Measurements from ENCODE around the gene RASGEF1C.

Gene RASGEF1C

GRCh38 chr5:180179442-180180420 lies 29.3 kb downstream of the RASGEF1C start:
- no peak for DNase-seq

- DNase-seq: no peak
These were observed 30.2 kb downstream of the RASGEF1C start for GRCh38 chr5:180178531-180179441.

GRCh38 chr5:180176191-180176590 lies 32.8 kb downstream of the RASGEF1C start:
- DNase-seq: no peak

GRCh38 chr5:180175015-180175431 lies 34.0 kb downstream of the RASGEF1C start:
- no peak for DNase-seq

DNA sequence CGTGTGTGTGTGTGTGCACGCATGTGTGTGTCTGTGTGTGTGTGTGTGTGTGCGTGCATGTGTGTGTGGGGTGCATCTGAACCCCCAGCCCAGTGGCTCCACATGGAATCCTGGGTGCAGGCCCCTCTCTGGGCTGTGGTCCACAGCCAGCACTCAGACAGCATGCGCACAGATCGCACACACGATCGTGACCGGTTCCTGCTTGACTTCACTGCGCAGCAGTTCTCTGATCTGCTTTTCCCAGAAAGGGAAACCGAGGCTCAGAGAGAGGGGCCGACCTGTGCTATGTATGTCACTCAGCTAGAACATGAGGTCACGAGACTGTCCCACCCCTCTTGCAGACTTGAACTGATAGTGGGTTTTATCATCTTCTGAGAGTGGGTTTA lies 34.4 kb downstream of the RASGEF1C start:
- no peak for DNase-seq

GRCh38 chr5:180173875-180174586 lies 35.0 kb downstream of the RASGEF1C start:
- no peak for DNase-seq

GRCh38 chr5:180173198-180173544 lies 35.8 kb downstream of the RASGEF1C start:
- DNase-seq: no peak

DNA sequence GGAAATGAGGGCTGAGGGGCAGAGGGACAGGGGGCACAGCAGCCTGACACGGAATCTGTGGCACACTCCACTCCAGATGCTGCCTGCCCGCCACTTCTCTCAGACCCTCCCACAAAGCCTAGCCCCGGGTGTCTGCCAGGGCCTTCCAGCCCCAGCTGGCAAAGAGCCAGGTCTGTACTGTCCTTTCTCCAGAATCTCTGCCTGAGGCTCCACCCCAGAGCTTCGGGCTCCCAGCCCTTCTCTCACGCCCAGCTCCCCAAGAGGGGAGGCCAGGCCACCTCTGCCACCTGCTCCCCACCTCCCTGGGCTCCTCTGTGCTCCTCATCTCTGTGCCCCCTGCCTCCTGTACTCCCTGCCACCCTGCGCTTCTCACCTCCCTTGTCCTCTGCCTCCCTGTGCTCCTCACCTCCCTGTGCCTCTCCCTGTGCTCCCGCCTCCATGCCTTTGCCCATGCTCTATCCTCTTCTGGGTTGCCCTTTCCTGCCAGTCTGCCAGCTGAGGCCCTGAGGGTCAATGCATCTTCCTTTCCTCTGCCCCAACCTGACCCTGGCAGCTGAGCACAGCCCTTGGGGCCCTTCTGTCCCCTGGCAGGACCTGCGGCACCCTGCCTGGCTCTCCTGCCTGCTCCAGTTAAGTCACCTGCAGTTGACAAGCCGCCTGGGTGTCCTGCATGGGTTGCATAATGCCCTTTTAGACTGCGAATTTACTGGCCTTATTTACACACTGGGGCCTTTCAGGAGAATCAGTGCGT lies 36.4 kb downstream of the RASGEF1C start:
- DNase-seq: peak; percentile 17

GRCh38 chr5:180171568-180172094 lies 37.4 kb downstream of the RASGEF1C start:
- no peak for DNase-seq

DNA sequence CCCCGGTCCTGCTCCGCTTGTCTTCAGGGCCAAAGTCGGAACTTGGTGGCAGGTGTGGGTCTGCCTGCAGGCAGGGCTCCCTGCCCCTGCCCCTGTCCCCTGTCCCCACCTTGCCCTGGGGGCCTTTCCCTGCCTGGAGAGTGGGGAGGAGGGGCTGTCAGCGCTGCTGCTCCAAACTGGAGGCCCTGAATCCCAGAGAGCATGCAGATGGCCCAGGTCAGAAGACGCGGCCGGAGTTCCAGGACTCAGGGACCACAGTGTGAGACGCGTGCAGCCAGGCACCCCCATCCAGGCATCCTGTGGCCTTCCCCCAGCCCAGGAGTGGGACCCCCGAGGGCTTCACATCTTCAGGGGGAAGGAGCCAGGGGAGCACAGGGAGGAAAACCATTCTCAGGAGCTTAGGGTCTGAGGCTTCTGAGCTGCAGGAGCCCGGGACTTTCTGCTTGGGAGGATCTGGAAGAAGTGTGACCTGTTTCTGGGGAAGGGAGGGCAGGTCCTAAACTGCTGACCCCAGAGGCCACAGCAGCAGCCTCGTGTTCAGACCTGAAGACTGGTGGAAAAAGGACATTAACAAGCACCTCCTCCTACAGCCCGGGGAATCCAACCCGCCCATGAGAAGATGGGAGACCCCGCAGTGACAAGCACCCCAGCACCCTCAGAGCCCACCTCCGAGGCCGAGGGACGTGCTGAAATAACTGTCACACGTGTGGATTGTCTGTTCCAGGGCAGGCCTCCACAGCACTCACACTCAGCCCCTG lies 38.0 kb downstream of the RASGEF1C start:
- no peak for DNase-seq

GRCh38 chr5:180170106-180170809 lies 38.8 kb downstream of the RASGEF1C start:
- no peak for DNase-seq

DNA sequence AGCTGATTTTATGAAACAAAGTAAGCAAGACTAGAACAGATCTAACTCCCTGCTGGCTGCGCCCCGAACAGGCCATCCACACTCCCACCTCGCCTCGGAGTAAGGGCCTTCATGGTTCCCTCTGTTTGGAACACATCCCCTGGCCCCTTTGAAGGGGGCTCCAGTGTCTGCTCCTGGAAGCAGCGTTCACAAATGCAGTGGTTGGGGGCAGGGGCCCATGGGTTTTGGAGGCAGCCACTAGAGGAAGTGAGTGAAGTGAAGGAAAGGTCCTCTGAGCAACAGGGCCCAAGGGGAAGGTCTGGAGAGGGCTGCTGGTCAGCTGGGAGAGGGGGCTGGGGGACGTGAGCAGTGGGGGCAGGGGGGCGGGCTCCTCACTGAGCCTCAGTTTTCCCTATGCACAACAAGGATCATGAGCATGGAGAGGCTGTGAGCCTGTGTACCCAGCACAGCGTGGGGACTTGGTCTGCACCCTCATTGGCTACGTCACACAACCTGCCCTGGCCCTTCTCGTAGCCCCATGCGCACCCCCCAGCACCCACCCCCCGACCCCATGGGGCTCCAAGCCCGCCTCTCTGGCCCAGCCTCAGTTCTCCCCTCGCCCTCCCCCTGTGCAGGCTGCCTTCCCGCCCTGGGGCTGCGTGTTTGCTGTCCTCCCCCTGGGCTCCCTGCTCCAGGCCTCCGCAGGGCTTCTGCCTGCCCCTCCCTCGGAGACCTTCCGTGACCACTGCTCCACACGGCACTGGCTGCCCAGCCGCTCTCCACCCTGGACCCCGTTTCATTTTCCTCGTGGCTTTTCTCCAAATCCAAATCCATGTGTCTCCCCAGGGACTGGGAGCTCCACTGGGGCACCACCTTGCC lies 39.5 kb downstream of the RASGEF1C start:
- DNase-seq: no peak

GRCh38 chr5:180168758-180169157 lies 40.3 kb downstream of the RASGEF1C start:
- no peak for DNase-seq

- no peak for DNase-seq
These were observed 42.8 kb downstream of the RASGEF1C start for GRCh38 chr5:180166176-180166575.

- DNase-seq: no peak
These were observed 46.7 kb downstream of the RASGEF1C start for GRCh38 chr5:180162304-180162661.

- no peak for DNase-seq
These were observed 47.3 kb downstream of the RASGEF1C start for GRCh38 chr5:180161420-180162303.

- no peak for DNase-seq
These were observed 48.2 kb downstream of the RASGEF1C start for GRCh38 chr5:180160789-180161188.

DNA sequence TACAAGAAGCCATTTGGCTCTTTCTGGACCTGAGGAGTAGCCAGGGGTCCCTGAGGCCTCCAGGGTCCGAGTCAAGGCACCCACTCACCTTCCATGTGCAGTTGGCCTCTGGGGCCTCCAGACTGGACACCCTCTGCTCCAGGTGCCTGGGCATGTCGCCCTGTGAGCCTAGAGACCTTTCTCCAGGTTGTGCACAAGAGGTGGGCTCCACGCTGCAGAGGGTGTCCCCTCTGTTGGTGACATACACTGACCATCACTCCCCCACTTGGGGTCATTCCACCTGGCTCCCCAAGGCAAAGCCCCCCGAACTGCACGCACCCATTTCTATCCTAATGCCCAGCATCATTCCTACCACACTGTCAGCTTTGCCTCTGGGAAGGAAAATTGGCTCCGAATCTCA lies 48.8 kb downstream of the RASGEF1C start:
- DNase-seq: no peak

GRCh38 chr5:180159756-180160155 lies 49.3 kb downstream of the RASGEF1C start:
- no peak for DNase-seq
